Measurements from ENCODE around the gene GTSE1. TPM values are rescaled to one million over a fixed set of nuclear protein-coding genes. Genes with fewer than 3 reads are reported as not detected.

GTSE1 gene
- total RNA-seq, 4 donors from 2014 or later: 0.13 to 0.20 (median 0.19) TPM; not detected in 1

- Histone ChIP-seq H3K36me3 (no peaks in the 10 kb centered on the region), H3K9me3 (no peaks in the 10 kb centered on the region), H3K4me3 (no peak overlapping the region), H3K4me1 (no peaks in the 10 kb centered on the region), H3K27me3 (no peaks in the 10 kb centered on the region), H3K27ac (no peak overlapping the region)
- TF ChIP-seq POLR2A (IDR thresholded peaks at IDR 0.05) (no peak), CTCF (IDR thresholded peaks at IDR 0.05) (no peak), POLR2AphosphoS5 (IDR thresholded peaks at IDR 0.05) (no peak), EP300 (IDR thresholded peaks at IDR 0.05) (no peak)
- 90 to 97% methylated on average over 4 to 18 of the region's 19 CpGs for WGBS, 2 donors (ENCODE audit: low coverage in 1 of 2)
- no peak for ATAC-seq
These were observed 26.5 kb downstream of the GTSE1 start for GRCh38 chr22:46323162-46323561.

GRCh38 chr22:46326066-46326680 is 29.5 kb downstream of the GTSE1 start:
- TF ChIP-seq POLR2A (IDR thresholded peaks at IDR 0.05) (no peak), EP300 (IDR thresholded peaks at IDR 0.05) (no peak), CTCF (IDR thresholded peaks at IDR 0.05) (no peak)
- Histone ChIP-seq H3K36me3 (no peaks in the 10 kb centered on the region), H3K4me1 (no peaks in the 10 kb centered on the region), H3K9me3 (no peaks in the 10 kb centered on the region), H3K27ac (no peak overlapping the region), H3K4me3 (no peak overlapping the region), H3K27me3 (no peaks in the 10 kb centered on the region)
- ATAC-seq: no peak
- 90 to 95% methylated on average over 4 to 7 of the region's 23 CpGs for WGBS, 2 donors (ENCODE audit: low coverage in 1 of 2)

- H3K27me3 ChIP-seq: no peaks in the 10 kb centered on the region
- H3K4me3 ChIP-seq: no peak overlapping the region
- TF ChIP-seq EP300 (IDR thresholded peaks at IDR 0.05): no peak
- TF ChIP-seq CTCF (IDR thresholded peaks at IDR 0.05): no peak
- TF ChIP-seq POLR2A (IDR thresholded peaks at IDR 0.05): no peak
- WGBS, 2 donors (ENCODE audit: low coverage in 1 of 2): 83 to 86% methylated on average over 1 to 8 of the region's 13 CpGs
- ATAC-seq: no peak
- no peak overlapping the region for H3K27ac ChIP-seq
- no peaks in the 10 kb centered on the region for H3K4me1 ChIP-seq
- H3K36me3 ChIP-seq: no peaks in the 10 kb centered on the region
- no peaks in the 10 kb centered on the region for H3K9me3 ChIP-seq
These were observed 31.2 kb downstream of the GTSE1 start for GRCh38 chr22:46327691-46328465.

GRCh38 chr22:46328797-46329196 is 32.1 kb downstream of the GTSE1 start:
- no peaks in the 10 kb centered on the region for H3K36me3 ChIP-seq
- no peaks in the 10 kb centered on the region for H3K4me1 ChIP-seq
- H3K27me3 ChIP-seq: no peaks in the 10 kb centered on the region
- no peaks in the 10 kb centered on the region for H3K9me3 ChIP-seq
- no peak for ATAC-seq
- TF ChIP-seq POLR2A (IDR thresholded peaks at IDR 0.05): no peak
- H3K27ac ChIP-seq: no peak overlapping the region
- no peak overlapping the region for H3K4me3 ChIP-seq
- WGBS, 2 donors (ENCODE audit: low coverage in 1 of 2): 70% methylated on average over 1 of the region's 11 CpGs; no CpG with 5 or more reads in 1 of the 2 donors

- no peak for ATAC-seq
- peaks cover 0 to 3% (median 0%) of the 10 kb centered on the region in 3 donors for H3K4me1 ChIP-seq
These were observed 32.9 kb downstream of the GTSE1 start for GRCh38 chr22:46329616-46330015.

More at GRCh38 chr22:46329616-46330015, 32.9 kb downstream of the GTSE1 start:
- 100% methylated on average over 1 of the region's 8 CpGs; no CpG with 5 or more reads in 1 of the 2 donors for WGBS, 2 donors (ENCODE audit: low coverage in 1 of 2)
- Histone ChIP-seq H3K27ac (no peak overlapping the region), H3K36me3 (no peaks in the 10 kb centered on the region), H3K4me3 (no peak overlapping the region), H3K27me3 (no peaks in the 10 kb centered on the region), H3K9me3 (no peaks in the 10 kb centered on the region)
- no peak for TF ChIP-seq EP300 (IDR thresholded peaks at IDR 0.05)
- no peak for TF ChIP-seq CTCF (IDR thresholded peaks at IDR 0.05)
- no peak for TF ChIP-seq POLR2AphosphoS5 (IDR thresholded peaks at IDR 0.05)
- no peak for TF ChIP-seq POLR2A (IDR thresholded peaks at IDR 0.05)

Measured in gastroesophageal sphincter (tissue), 4 donors.